Inferior parietal cortex (tissue), 1 donor: ENCODE results near the gene TPCN2.
"Not testable (repeated sequence)": the region's sequence is repeated elsewhere in the genome, so short reads cannot be mapped to it uniquely, and the experiment has no call there.

Source experiments
- DNase-seq: peaks from one replicate; pipeline ENCODE4 v3.0.0-alpha.2; 2016; ENCODE audit errors: extremely low spot score

The TPCN2 gene

GRCh38 chr11:69149338-69150045 lies 100.8 kb downstream of the TPCN2 start:
- not testable (repeated sequence) for DNase-seq

GRCh38 chr11:69150175-69150574 lies 101.4 kb downstream of the TPCN2 start:
- DNase-seq: no peak

- no peak for DNase-seq
Observed at GRCh38 chr11:69151836-69152235, 103.1 kb downstream of the TPCN2 start.

GRCh38 chr11:69152733-69153421 lies 104.1 kb downstream of the TPCN2 start:
- DNase-seq: no peak

- no peak for DNase-seq
Observed at GRCh38 chr11:69153661-69154060, 104.9 kb downstream of the TPCN2 start.

GRCh38 chr11:69154211-69154913 lies 105.6 kb downstream of the TPCN2 start:
- DNase-seq: no peak

- no peak for DNase-seq
Observed at GRCh38 chr11:69154938-69155301, 106.2 kb downstream of the TPCN2 start.

- no peak for DNase-seq
Observed at GRCh38 chr11:69155302-69156234, 106.8 kb downstream of the TPCN2 start, which contains the start of gene SMIM38. TSS of gene SMIM38 (plus strand) at chr11:69155935. CDS start at chr11:69157847, 1,912 bp downstream.

GRCh38 chr11:69156235-69156639 lies 107.5 kb downstream of the TPCN2 start:
- no peak for DNase-seq

- no peak for DNase-seq
Observed at GRCh38 chr11:69156673-69157155, 108.0 kb downstream of the TPCN2 start.

- DNase-seq: peak; percentile 81
Observed at GRCh38 chr11:69157156-69157821, 108.6 kb downstream of the TPCN2 start.

GRCh38 chr11:69157822-69158231 lies 109.1 kb downstream of the TPCN2 start:
- DNase-seq: no peak

- no peak for DNase-seq
Observed at GRCh38 chr11:69158301-69159149, 109.8 kb downstream of the TPCN2 start.

- no peak for DNase-seq
Observed at GRCh38 chr11:69159150-69159852, 110.6 kb downstream of the TPCN2 start.

- DNase-seq: no peak
Observed at GRCh38 chr11:69160296-69161116, 111.8 kb downstream of the TPCN2 start.

GRCh38 chr11:69161117-69161407 lies 112.3 kb downstream of the TPCN2 start:
- no peak for DNase-seq

GRCh38 chr11:69162505-69162904 lies 113.8 kb downstream of the TPCN2 start:
- no peak for DNase-seq

GRCh38 chr11:69163842-69164241 lies 115.1 kb downstream of the TPCN2 start:
- no peak for DNase-seq

GRCh38 chr11:69164824-69165223 lies 116.1 kb downstream of the TPCN2 start:
- no peak for DNase-seq
